Activated CD4-positive, alpha-beta T cell treated with anti-CD3 and anti-CD28 coated beads, Interleukin-2, amount 10 ng/mL, durations not matched to agents 7 days and 5 days (primary cell): Measurements from ENCODE around the gene PWP2. TPM values are rescaled to one million over a fixed set of nuclear protein-coding genes. Genes with fewer than 3 reads are reported as not detected.

ENCODE experiments used
- CTCF ChIA-PET: fragments of 350-600 bp; sonication (Branson Sonifier 250); formaldehyde crosslinking; loops from one replicate; lab custom pipeline; 2021; ENCODE audit warnings: antibody characterized with exemption; lab: Charles Lee
- POLR2A ChIA-PET: fragments of 350-600 bp; sonication (Branson Sonifier 250); formaldehyde crosslinking; loops from one replicate; lab custom pipeline; 2021; ENCODE audit warnings: antibody characterized with exemption; lab: Charles Lee
- DNase-seq: peaks from one replicate; pipeline ENCODE4 v3.0.0-alpha.2; 2020
- H3K27ac Mint-ChIP-seq: one replicate; pipeline ENCODE4 v1.8.0; 2021; ENCODE audit warnings: mild to moderate bottlenecking, moderate library complexity, mixed read lengths
- H3K27me3 Mint-ChIP-seq: one replicate; pipeline ENCODE4 v1.8.0; 2021; ENCODE audit warnings: mixed read lengths
- H3K36me3 Mint-ChIP-seq: one replicate; pipeline ENCODE4 v1.8.0; 2021; ENCODE audit warnings: low read depth, mixed read lengths
- H3K4me1 Mint-ChIP-seq: one replicate; pipeline ENCODE4 v1.8.0; 2021; ENCODE audit warnings: mixed read lengths
- H3K4me3 Mint-ChIP-seq: one replicate; pipeline ENCODE4 v1.8.0; 2021; ENCODE audit warnings: mild to moderate bottlenecking, moderate library complexity, mixed read lengths
- H3K9me3 Mint-ChIP-seq: one replicate; pipeline ENCODE4 v1.8.0; 2021; ENCODE audit warnings: mixed read lengths
- total RNA-seq, 2 experiments: library from RNA; stranded (reverse); gene quantifications; one replicate each; pipeline ENCODE4 v1.2.3, GENCODE V29; 2021

Gene PWP2
- total RNA-seq, 2 experiments from 2014 or later = 24.2 to 29.0 TPM

- Mint-ChIP-seq H3K9me3 (no peaks in the 10 kb centered on the region), H3K4me3 (peak overlapping the region; percentile 68)
Observed at GRCh38 chr21:44084496-44085241, 22.5 kb upstream of the PWP2 start.

GRCh38 chr21:44085491-44086321 is 21.5 kb upstream of the PWP2 start:
- ChIA-PET POLR2A (no interaction called here), CTCF (interaction anchor here (0.5 to 4.0 kb wide), 7 partner anchors 8 to 82 kb away, joined by 3 to 17 read pairs (median 3); no protein-coding TSS in a partner anchor)
- DNase-seq = no peak
- no peaks in the 10 kb centered on the region for H3K9me3 Mint-ChIP-seq
- peak overlapping the region; percentile 68 for H3K4me3 Mint-ChIP-seq
- H3K36me3 Mint-ChIP-seq = peaks cover 91% of the 10 kb centered on the region
- peaks cover 96% of the 10 kb centered on the region for H3K4me1 Mint-ChIP-seq
- peak overlapping the region; percentile 98 for H3K27ac Mint-ChIP-seq
- no peaks in the 10 kb centered on the region for H3K27me3 Mint-ChIP-seq

More at GRCh38 chr21:44084496-44085241, 22.5 kb upstream of the PWP2 start:
- Mint-ChIP-seq H3K27ac (peak overlapping the region; percentile 98), H3K27me3 (no peaks in the 10 kb centered on the region), H3K36me3 (peaks cover 89% of the 10 kb centered on the region), H3K4me1 (peaks cover 96% of the 10 kb centered on the region)
- ChIA-PET POLR2A (interaction anchor here (1.3 kb wide), 1 partner anchor 19 kb away, joined by 3 read pairs; no protein-coding TSS in a partner anchor), CTCF (interaction anchor here (0.8 to 4.0 kb wide), 11 partner anchors 8 to 72 kb away, joined by 3 to 17 read pairs (median 4); no protein-coding TSS in a partner anchor)
- DNase-seq = no peak

- H3K36me3 Mint-ChIP-seq = peaks cover 83% of the 10 kb centered on the region
Observed at GRCh38 chr21:44086636-44087425, 20.4 kb upstream of the PWP2 start.

DNA sequence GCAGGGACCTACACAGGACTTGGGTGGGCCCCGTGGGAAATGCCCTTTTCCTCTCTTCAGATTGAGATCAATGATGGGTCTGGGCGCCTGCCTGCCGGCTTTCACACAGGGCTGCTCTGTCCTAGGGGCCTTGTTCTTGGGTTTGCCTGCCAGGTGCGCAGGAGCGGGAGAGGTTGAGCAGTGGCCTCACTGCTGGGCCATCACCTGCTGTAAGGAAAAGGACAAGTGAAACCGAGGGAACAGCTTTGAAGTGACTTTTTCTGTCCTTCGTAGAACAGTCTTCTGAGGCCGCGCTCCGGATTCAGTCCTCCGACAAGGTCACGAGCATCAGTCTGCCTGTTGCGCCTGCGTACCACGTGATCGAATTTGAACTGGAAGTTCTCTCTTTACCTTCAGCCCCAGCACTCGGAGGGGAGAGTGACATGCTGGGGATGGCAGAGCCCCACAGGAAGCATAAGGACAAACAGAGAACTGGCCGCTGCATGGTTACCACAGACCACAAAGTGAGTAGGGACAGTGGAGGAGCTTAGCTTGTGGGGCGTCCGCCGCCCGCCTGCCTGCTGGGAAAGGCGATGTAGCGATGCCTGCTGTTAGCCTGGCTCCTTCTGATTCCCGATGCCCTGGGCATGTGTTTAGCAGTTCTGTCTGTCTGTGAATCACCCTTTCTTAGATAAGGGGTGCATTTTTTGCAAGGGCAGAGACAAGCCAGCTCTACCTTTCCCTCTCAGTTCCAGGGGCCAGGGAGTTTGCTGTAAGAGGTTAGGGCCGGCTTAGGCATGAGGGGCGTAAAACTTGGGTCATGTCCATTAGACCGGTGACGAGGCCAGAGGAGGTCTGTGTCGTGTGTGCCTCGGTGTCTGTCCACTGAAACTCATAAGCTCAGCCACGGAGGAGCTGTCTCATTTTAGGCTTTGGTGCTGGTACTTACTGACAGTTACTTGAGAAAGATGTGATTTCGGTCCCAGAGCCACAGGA is 19.5 kb upstream of the PWP2 start:
- peak overlapping the region; percentile 54 for H3K4me3 Mint-ChIP-seq
- DNase-seq = peak; percentile 58
- H3K9me3 Mint-ChIP-seq = no peaks in the 10 kb centered on the region
- H3K27ac Mint-ChIP-seq = peak overlapping the region; percentile 90
- H3K27me3 Mint-ChIP-seq = no peaks in the 10 kb centered on the region
- POLR2A ChIA-PET = no interaction called here
- CTCF ChIA-PET = interaction anchor here (1.7 kb wide), 1 partner anchor 9 kb away, joined by 6 read pairs; no protein-coding TSS in a partner anchor
- peaks cover 82% of the 10 kb centered on the region for H3K36me3 Mint-ChIP-seq
- H3K4me1 Mint-ChIP-seq = peaks cover 77% of the 10 kb centered on the region

More at GRCh38 chr21:44086636-44087425, 20.4 kb upstream of the PWP2 start:
- Mint-ChIP-seq H3K27ac (peak overlapping the region; percentile 98), H3K27me3 (no peaks in the 10 kb centered on the region), H3K9me3 (no peaks in the 10 kb centered on the region), H3K4me3 (no peak overlapping the region), H3K4me1 (peaks cover 86% of the 10 kb centered on the region)
- CTCF ChIA-PET = no interaction called here
- POLR2A ChIA-PET = no interaction called here
- no peak for DNase-seq

DNA sequence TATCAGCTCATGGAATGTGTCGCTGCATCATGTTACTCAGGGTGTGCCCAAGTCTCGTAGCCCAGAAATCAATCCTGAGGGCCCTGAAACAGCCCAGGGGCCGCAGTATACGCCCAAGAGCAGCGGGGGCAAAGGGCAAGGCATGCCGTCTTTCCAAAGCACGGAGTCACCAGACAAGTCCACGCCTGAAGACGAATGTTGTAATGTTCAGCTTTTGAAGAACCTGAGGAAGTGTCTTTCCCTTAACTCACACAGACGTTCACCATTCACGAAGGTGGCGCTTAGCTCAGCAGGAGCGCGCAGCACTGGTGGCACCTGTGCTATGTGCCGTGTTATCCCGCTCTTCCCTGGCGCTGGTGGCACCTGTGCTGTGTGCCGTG is 18.8 kb upstream of the PWP2 start:
- H3K4me3 Mint-ChIP-seq = peak overlapping the region; percentile 54
- H3K9me3 Mint-ChIP-seq = no peaks in the 10 kb centered on the region
- H3K27me3 Mint-ChIP-seq = no peaks in the 10 kb centered on the region
- H3K36me3 Mint-ChIP-seq = peaks cover 76% of the 10 kb centered on the region
- POLR2A ChIA-PET = no interaction called here
- H3K4me1 Mint-ChIP-seq = peaks cover 70% of the 10 kb centered on the region
- peak overlapping the region; percentile 90 for H3K27ac Mint-ChIP-seq
- CTCF ChIA-PET = interaction anchor here (0.6 to 1.7 kb wide), 2 partner anchors 10 to 213 kb away, joined by 3 to 6 read pairs; no protein-coding TSS in a partner anchor
- DNase-seq = no peak

- Mint-ChIP-seq H3K9me3 (no peaks in the 10 kb centered on the region), H3K27me3 (no peaks in the 10 kb centered on the region), H3K4me3 (peak overlapping the region; percentile 0), H3K27ac (peak overlapping the region; percentile 90), H3K36me3 (peaks cover 77% of the 10 kb centered on the region), H3K4me1 (peaks cover 62% of the 10 kb centered on the region)
- ChIA-PET POLR2A (interaction anchor here (0.5 kb wide), 1 partner anchor 28 kb away, joined by 3 read pairs; no protein-coding TSS in a partner anchor), CTCF (interaction anchor here (0.6 to 1.7 kb wide), 2 partner anchors 10 to 213 kb away, joined by 3 to 6 read pairs; no protein-coding TSS in a partner anchor)
- peak; percentile 62 for DNase-seq
Observed at GRCh38 chr21:44089001-44089911, 17.9 kb upstream of the PWP2 start.

- Mint-ChIP-seq H3K9me3 (no peaks in the 10 kb centered on the region), H3K27ac (peak overlapping the region; percentile 90), H3K4me3 (no peak overlapping the region), H3K27me3 (no peaks in the 10 kb centered on the region), H3K36me3 (peaks cover 71% of the 10 kb centered on the region), H3K4me1 (peaks cover 54% of the 10 kb centered on the region)
- POLR2A ChIA-PET = no interaction called here
- DNase-seq = no peak
- CTCF ChIA-PET = no interaction called here
Observed at GRCh38 chr21:44090325-44090724, 16.9 kb upstream of the PWP2 start.

DNA sequence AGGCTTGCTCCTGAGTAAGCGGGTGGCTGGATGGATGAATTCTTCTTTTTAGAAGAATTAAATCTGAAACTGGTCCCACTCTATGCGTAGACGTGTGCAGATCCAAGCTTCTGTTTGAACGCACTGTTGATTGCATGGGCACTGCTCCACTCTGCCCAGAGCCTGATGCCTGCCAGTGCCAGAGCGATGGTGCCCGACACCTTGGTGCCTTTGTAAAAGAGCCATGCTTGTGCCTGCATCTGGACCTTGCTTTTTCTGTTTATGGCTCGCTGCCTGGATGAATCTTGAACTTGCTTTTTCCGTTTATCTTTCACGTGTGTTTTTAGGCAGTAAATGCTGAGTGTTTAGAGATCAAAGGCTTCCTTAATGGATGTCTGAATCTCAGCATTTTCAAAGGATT is 15.0 kb upstream of the PWP2 start:
- Mint-ChIP-seq H3K36me3 (peaks cover 54% of the 10 kb centered on the region), H3K4me3 (no peak overlapping the region), H3K4me1 (peaks cover 37% of the 10 kb centered on the region), H3K27ac (peak overlapping the region; percentile 62), H3K27me3 (no peaks in the 10 kb centered on the region), H3K9me3 (no peaks in the 10 kb centered on the region)
- ChIA-PET POLR2A (no interaction called here), CTCF (interaction anchor here (0.8 kb wide), 1 partner anchor 9 kb away, joined by 3 read pairs; no protein-coding TSS in a partner anchor)
- no peak for DNase-seq

GRCh38 chr21:44093761-44094160 is 13.4 kb upstream of the PWP2 start:
- H3K36me3 Mint-ChIP-seq = peaks cover 39% of the 10 kb centered on the region
- H3K9me3 Mint-ChIP-seq = no peaks in the 10 kb centered on the region
- DNase-seq = no peak
- H3K27me3 Mint-ChIP-seq = no peaks in the 10 kb centered on the region
- CTCF ChIA-PET = interaction anchor here (0.6 to 1.6 kb wide), 4 partner anchors 9 to 323 kb away, joined by 3 to 5 read pairs (median 4); no protein-coding TSS in a partner anchor
- H3K4me3 Mint-ChIP-seq = no peak overlapping the region
- H3K27ac Mint-ChIP-seq = no peak overlapping the region
- H3K4me1 Mint-ChIP-seq = peaks cover 21% of the 10 kb centered on the region
- POLR2A ChIA-PET = no interaction called here

DNA sequence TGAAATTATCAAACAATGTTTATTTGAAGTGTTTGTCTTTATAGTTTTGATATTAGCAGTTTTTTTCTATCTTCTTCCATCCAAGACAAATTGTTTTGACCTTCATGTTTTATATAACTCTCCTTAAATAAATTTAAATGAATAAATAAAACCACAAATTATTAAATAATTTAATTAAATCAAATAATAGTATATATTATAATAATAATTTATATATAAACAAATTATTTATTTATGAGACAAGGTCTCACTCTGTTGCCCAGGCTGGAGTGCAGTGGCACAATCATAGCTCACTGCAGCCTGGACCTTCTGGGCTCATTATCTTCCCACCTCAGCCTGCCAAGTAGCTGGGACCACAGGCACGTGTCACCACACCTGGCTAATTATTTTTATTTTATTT is 12.4 kb upstream of the PWP2 start:
- ChIA-PET POLR2A (no interaction called here), CTCF (interaction anchor here (0.6 kb wide), 2 partner anchors 12 to 1153 kb away, joined by 3 read pairs; no protein-coding TSS in a partner anchor)
- Mint-ChIP-seq H3K9me3 (no peaks in the 10 kb centered on the region), H3K4me1 (peaks cover 10% of the 10 kb centered on the region), H3K4me3 (no peak overlapping the region), H3K36me3 (peaks cover 28% of the 10 kb centered on the region), H3K27me3 (no peaks in the 10 kb centered on the region), H3K27ac (no peak overlapping the region)
- no peak for DNase-seq
